Mucosa of descending colon (tissue), 3 donors: ENCODE measurements around the gene ANKRD24. TPM values are rescaled to one million over a fixed set of nuclear protein-coding genes. Genes with fewer than 3 reads are reported as not detected.
A peak's percentile ranks its signal among the peaks of the same experiment; 100 is the strongest.
"Not testable (repeated sequence)": the region's sequence is repeated elsewhere in the genome, so short reads cannot be mapped to it uniquely, and the experiment has no call there.

Experiments
- ATAC-seq: fragments of 200-7000 bp; cut with Tn5 transposase; one replicate; pipeline ENCODE4 v1.9.1; 2020; ENCODE audit warnings: mild to moderate bottlenecking, moderate library complexity
- DNase-seq, 3 donors: peaks; one replicate each; pipeline ENCODE4 v3.0.0-alpha.2; 2020
- H3K36me3 ChIP-seq: fragments of 200-600 bp; one replicate; pipeline ENCODE4 v1.8.0; 2021; ENCODE audit warnings: low read depth, mild to moderate bottlenecking
- H3K4me1 ChIP-seq: fragments of 200-600 bp; one replicate; pipeline ENCODE4 v1.8.0; 2021; ENCODE audit warnings: low read depth, mild to moderate bottlenecking
- H3K4me3 ChIP-seq: fragments of 200-600 bp; one replicate; pipeline ENCODE4 v1.8.0; 2021; ENCODE audit warnings: mild to moderate bottlenecking
- H3K9me3 ChIP-seq: fragments of 200-600 bp; one replicate; pipeline ENCODE4 v1.8.0; 2021; ENCODE audit warnings: mild to moderate bottlenecking
- intact Hi-C, 2 donors: fragments of 100-400 bp; cut with DNase I in 1 of 2; cut with micrococcal nuclease in 1 of 2; formaldehyde crosslinking; loops; one replicate each; pipeline versions ENCODE4 v1.11.0 to v1.11.1; 2022; cut with DNase I, micrococcal nuclease
- total RNA-seq, 3 donors: library from RNA; stranded (reverse); fragmentation: NEBNext Ultra II Directional in 2 of 3; extraction: Animal tissue kit (Norgen Biotek cat#: 25700) in 2 of 3; gene quantifications; one replicate each; pipeline versions ENCODE4 v1.2.1 to v1.2.4, GENCODE V29; 2021 to 2023
- TF ChIP-seq, protein P1 (sequence below): fragments of 200-600 bp; IDR thresholded peaks from one replicate; pipeline ENCODE4 v1.8.0; 2022; ENCODE audit warnings: antibody characterized with exemption, mild to moderate bottlenecking
- donor health status: DM: no; HTN: no; CAD: no; lungs with moderate emphysema.
- donor health status: DM: no; HTN: no; CAD: no.
- donor health status: DM: no; HTN: yes; CAD: no.

The ANKRD24 gene
- total RNA-seq, 3 donors from 2014 or later, result 0.95 to 2.7 (median 1.3) TPM

GRCh38 chr19:4140237-4140711 lies 42.2 kb upstream of the ANKRD24 start:
- no peak overlapping the region for H3K4me3 ChIP-seq
- peak; percentile 58 to 68 (median 66) for DNase-seq

DNA sequence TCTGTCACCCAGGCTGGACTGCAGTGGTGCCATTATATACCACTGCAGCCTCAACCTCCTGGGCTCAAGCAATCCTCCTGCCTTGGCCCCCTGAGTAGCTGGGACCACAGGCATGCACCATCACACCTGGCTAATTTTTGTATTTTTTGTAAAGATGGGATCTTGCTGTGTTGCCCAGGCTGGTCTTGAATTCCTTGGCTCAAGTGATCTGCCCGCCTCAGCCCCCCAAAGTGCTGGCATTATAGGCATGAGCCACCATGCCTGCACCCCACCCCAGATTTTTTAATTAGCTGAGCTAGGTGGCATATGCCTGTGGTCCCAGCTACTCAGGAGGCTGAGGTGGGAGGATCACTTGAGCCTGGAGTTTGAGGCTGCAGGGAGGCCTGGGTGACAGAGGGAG lies 39.6 kb upstream of the ANKRD24 start:
- H3K9me3 ChIP-seq, H3K36me3 ChIP-seq, intact Hi-C loops, H3K4me3 ChIP-seq, ATAC-seq: not testable (repeated sequence)
- H3K4me1 ChIP-seq, result peaks cover 14% of the 10 kb centered on the region
- peak in 1 of 3 donors; percentile 35 for DNase-seq

More at GRCh38 chr19:4140237-4140711, 42.2 kb upstream of the ANKRD24 start:
- intact Hi-C loops, result no loop called here
- peaks cover 17% of the 10 kb centered on the region for H3K4me1 ChIP-seq
- no peaks in the 10 kb centered on the region for H3K9me3 ChIP-seq
- TF ChIP-seq, protein P1, sequence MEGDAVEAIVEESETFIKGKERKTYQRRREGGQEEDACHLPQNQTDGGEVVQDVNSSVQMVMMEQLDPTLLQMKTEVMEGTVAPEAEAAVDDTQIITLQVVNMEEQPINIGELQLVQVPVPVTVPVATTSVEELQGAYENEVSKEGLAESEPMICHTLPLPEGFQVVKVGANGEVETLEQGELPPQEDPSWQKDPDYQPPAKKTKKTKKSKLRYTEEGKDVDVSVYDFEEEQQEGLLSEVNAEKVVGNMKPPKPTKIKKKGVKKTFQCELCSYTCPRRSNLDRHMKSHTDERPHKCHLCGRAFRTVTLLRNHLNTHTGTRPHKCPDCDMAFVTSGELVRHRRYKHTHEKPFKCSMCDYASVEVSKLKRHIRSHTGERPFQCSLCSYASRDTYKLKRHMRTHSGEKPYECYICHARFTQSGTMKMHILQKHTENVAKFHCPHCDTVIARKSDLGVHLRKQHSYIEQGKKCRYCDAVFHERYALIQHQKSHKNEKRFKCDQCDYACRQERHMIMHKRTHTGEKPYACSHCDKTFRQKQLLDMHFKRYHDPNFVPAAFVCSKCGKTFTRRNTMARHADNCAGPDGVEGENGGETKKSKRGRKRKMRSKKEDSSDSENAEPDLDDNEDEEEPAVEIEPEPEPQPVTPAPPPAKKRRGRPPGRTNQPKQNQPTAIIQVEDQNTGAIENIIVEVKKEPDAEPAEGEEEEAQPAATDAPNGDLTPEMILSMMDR, result peak; percentile 39
- no peaks in the 10 kb centered on the region for H3K36me3 ChIP-seq
- ATAC-seq, result peak; percentile 57

DNA sequence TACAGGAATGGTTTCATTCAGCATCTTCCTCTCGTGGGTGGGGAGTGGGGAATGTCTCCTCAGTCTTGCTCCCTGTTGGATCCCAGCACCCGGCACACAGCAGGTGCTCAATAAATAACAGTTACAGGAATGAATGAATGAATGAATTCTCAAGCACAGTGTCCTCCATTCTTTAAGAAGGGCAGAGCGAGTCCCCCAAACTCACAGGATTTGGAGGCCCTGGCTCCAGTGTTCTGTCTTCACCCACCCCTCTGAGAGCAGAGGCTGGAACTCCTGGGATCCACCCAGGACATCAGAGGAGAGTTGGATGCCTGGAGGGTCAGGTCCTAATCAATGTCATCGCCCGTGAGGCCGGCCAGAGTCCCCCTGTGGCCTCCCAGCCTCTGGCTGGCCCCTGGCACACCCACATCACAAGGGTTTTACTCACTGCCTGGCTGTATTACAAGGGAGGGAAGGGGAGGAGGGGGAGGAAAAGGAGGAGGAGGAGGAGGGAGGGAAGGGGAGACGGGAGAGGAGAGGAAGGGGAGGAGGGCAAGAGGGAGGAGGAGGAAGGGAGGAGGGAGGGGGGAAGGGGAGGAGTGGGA lies 37.7 kb upstream of the ANKRD24 start:
- no peaks in the 10 kb centered on the region for H3K9me3 ChIP-seq
- DNase-seq (peak; percentile 70 to 72 (median 71)), ATAC-seq (peak; percentile 59)
- no peak overlapping the region for H3K4me3 ChIP-seq
- H3K36me3 ChIP-seq, result no peaks in the 10 kb centered on the region
- H3K4me1 ChIP-seq, result peaks cover 21% of the 10 kb centered on the region
- TF ChIP-seq, protein P1, result no peak
- intact Hi-C loops, result no loop called here

DNA sequence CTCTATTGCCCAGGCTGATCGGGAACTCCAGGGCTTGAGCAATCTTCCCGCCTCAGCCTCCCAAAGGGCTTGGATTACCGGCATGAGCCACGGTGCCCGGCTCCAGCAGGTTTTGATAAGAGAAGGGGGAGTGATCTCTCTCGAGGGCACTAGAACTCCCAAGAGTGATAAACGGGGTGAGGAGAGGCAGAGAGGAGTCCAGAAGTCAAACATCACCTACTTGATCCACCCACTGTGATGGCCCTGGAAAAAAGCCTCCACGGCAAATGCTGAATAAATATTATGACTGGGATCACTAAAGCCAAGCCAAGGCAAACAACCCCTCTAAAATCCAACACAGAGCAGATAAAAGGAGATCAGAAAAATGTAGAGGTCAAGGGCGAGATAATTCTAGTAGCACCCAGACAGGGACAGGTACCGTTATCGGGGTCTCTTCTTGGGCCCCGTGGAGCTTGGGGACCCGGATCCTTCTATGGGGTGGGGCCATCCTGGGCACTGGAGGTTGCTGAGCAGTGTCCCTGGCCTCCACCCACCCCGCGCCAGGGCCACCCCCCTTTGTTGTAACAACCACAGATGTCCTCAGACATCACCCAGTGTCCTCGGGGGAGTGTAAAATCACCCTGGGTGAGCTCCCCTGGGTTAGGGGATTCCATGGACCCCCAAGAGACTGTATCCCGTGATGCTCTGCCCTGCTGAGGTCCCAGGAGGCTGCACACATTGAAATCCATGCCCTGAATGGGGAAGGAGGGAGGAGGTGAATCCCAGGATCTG lies 32.8 kb upstream of the ANKRD24 start:
- peak; percentile 68 to 80 (median 74) for DNase-seq
- Histone ChIP-seq H3K4me3 (no peak overlapping the region), H3K36me3 (no peaks in the 10 kb centered on the region), H3K9me3 (no peaks in the 10 kb centered on the region), H3K4me1 (peaks cover 17% of the 10 kb centered on the region)
- intact Hi-C loops, result no loop called here
- peak; percentile 49 for ATAC-seq
- TF ChIP-seq, protein P1, result no peak

- DNase-seq (peak in 1 of 3 donors; percentile 26), ATAC-seq (no peak)
- Histone ChIP-seq H3K4me1 (peaks cover 13% of the 10 kb centered on the region), H3K36me3 (no peaks in the 10 kb centered on the region), H3K9me3 (no peaks in the 10 kb centered on the region), H3K4me3 (no peak overlapping the region)
- intact Hi-C loops, result no loop called here
- TF ChIP-seq, protein P1, result no peak
Observed at GRCh38 chr19:4151623-4152022, 30.9 kb upstream of the ANKRD24 start.
